Natural killer cell (primary cell): Measurements from ENCODE around the gene SMAD5. TPM values are rescaled to one million over a fixed set of nuclear protein-coding genes. Genes with fewer than 3 reads are reported as not detected.

Experiments
- ATAC-seq, 3 donors: fragments of 150-1000 bp in 2 of 3; fragments of 200-7000 bp in 1 of 3; cut with Tn5 transposase; 1 replicate in 1 of 3; 2 replicates in 2 of 3; pipeline ENCODE4 v1.10.0; 2021; ENCODE audit warnings: mild to moderate bottlenecking in 2 of 3, moderate library complexity in 2 of 3
- DNase-seq, 2 donors: peaks; one replicate each; pipeline versions ENCODE4 v3.0.0 to v3.0.0-alpha.2; 2013 to 2021; ENCODE audit warnings: mixed read lengths in 1 of 2
- H3K27ac ChIP-seq: one replicate; pipeline ENCODE4 v1.5.1; 2013; ENCODE audit warnings: mild to moderate bottlenecking, low read length
- H3K27me3 ChIP-seq: one replicate; pipeline ENCODE4 v1.6.1; 2013; ENCODE audit warnings: low read length; ENCODE audit not compliant: control insufficient read depth, insufficient read depth
- H3K36me3 ChIP-seq: one replicate; pipeline ENCODE4 v1.6.1; 2013; ENCODE audit warnings: low read length; ENCODE audit not compliant: control insufficient read depth, insufficient read depth
- H3K4me1 ChIP-seq: one replicate; pipeline ENCODE4 v1.6.1; 2013; ENCODE audit warnings: low read length; ENCODE audit not compliant: control insufficient read depth, insufficient read depth
- H3K4me3 ChIP-seq: one replicate; pipeline ENCODE4 v1.5.1; 2013; ENCODE audit warnings: low read length
- H3K9me3 ChIP-seq: one replicate; pipeline ENCODE4 v1.6.1; 2013; ENCODE audit warnings: low read length; ENCODE audit not compliant: control insufficient read depth, insufficient read depth
- H3K27ac Mint-ChIP-seq, 2 donors: one replicate each; pipeline ENCODE4 v1.8.0; 2022; ENCODE audit warnings: mild to moderate bottlenecking in 2 of 2, mixed read lengths in 2 of 2, moderate library complexity in 1 of 2
- H3K27me3 Mint-ChIP-seq, 2 donors: one replicate each; pipeline ENCODE4 v1.8.0; 2022; ENCODE audit warnings: low read depth in 2 of 2, mixed read lengths in 2 of 2
- H3K36me3 Mint-ChIP-seq: one replicate; pipeline ENCODE4 v1.8.0; 2022; ENCODE audit warnings: mixed read lengths
- H3K4me1 Mint-ChIP-seq, 2 donors: one replicate each; pipeline ENCODE4 v1.8.0; 2022; ENCODE audit warnings: mixed read lengths in 2 of 2
- H3K4me3 Mint-ChIP-seq: one replicate; pipeline ENCODE4 v1.8.0; 2022; ENCODE audit warnings: mild to moderate bottlenecking, moderate library complexity, mixed read lengths
- H3K9me3 Mint-ChIP-seq, 2 donors: one replicate each; pipeline ENCODE4 v1.8.0; 2022; ENCODE audit warnings: mixed read lengths in 2 of 2
- CTCF ChIP-seq: fragments of 200-600 bp; IDR thresholded peaks from one replicate; pipeline ENCODE4 v1.8.0; 2022; ENCODE audit warnings: antibody characterized with exemption
- WGBS: methylation state at CpG from one replicate; pipeline ENCODE4 v1.1.7; 2013; ENCODE audit warnings: missing lambda C conversion rate; ENCODE audit not compliant: insufficient coverage; 5-methylcytosine and 5-hydroxymethylcytosine counted together
- intact Hi-C: fragments of 100-400 bp; cut with micrococcal nuclease; formaldehyde crosslinking; loops from one replicate; pipeline ENCODE4 v1.14.2; 2022
- total RNA-seq, 4 donors: library from RNA; stranded (reverse); fragments of 120-200 nt in 1 of 4; gene quantifications; one replicate each; pipeline versions ENCODE4 v1.2.3 to v1.2.4, GENCODE V29; 2013 to 2022

The SMAD5 gene
- total RNA-seq, 3 donors from 2014 or later (not counting 1 experiment from before 2014, with no cell fraction given) = 44.0 to 60.1 (median 54.1) TPM

GRCh38 chr5:136205061-136205702 lies 72.5 kb downstream of the SMAD5 start:
- H3K4me1 ChIP-seq = no peaks in the 10 kb centered on the region
- Mint-ChIP-seq H3K9me3 (no peaks in the 10 kb centered on the region), H3K4me1 (no peaks in the 10 kb centered on the region), H3K4me3 (no peak overlapping the region), H3K27me3 (peaks cover 22 to 32% of the 10 kb centered on the region in 2 donors), H3K27ac (no peak overlapping the region), H3K36me3 (no peaks in the 10 kb centered on the region)
- 91% methylated on average over 8 of the region's 8 CpGs for WGBS
- H3K4me3 ChIP-seq = no peak overlapping the region
- no peaks in the 10 kb centered on the region for H3K9me3 ChIP-seq
- no peak for DNase-seq
- no peak for TF ChIP-seq CTCF
- intact Hi-C loops = no loop called here
- H3K27me3 ChIP-seq = no peaks in the 10 kb centered on the region
- H3K27ac ChIP-seq = no peak overlapping the region
- ATAC-seq = no peak
- no peaks in the 10 kb centered on the region for H3K36me3 ChIP-seq

DNA sequence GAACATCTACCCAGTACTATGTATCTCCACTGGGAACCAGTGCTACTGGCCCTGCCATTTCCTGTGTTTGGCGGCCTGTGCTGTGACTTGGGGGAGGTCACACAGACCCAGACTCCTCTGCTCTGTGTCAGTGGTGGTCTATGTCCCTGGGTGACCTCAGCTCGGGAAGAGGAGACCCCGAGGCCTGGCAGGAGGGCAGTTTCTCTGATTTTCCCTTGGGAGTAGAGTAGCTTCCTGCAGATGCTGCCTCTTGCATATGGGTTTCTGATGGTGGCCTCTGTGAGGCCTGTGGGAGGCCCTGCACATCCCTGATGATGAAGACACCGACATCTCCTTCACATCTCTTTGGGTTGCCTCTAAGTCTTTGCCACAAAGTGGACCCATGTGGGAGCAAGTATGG lies 73.3 kb downstream of the SMAD5 start:
- H3K9me3 ChIP-seq = no peaks in the 10 kb centered on the region
- no peak overlapping the region for H3K27ac Mint-ChIP-seq
- H3K4me1 Mint-ChIP-seq = no peaks in the 10 kb centered on the region
- no peaks in the 10 kb centered on the region for H3K9me3 Mint-ChIP-seq
- TF ChIP-seq CTCF = no peak
- WGBS = 80% methylated on average over 4 of the region's 4 CpGs
- no peak for ATAC-seq
- no peak overlapping the region for H3K27ac ChIP-seq
- H3K4me3 ChIP-seq = no peak overlapping the region
- no peak overlapping the region for H3K4me3 Mint-ChIP-seq
- intact Hi-C loops = no loop called here
- H3K27me3 ChIP-seq = no peaks in the 10 kb centered on the region
- peaks cover 19 to 32% of the 10 kb centered on the region in 2 donors for H3K27me3 Mint-ChIP-seq
- H3K36me3 ChIP-seq = no peaks in the 10 kb centered on the region
- no peaks in the 10 kb centered on the region for H3K4me1 ChIP-seq
- H3K36me3 Mint-ChIP-seq = no peaks in the 10 kb centered on the region
- no peak for DNase-seq

- H3K36me3 Mint-ChIP-seq = no peaks in the 10 kb centered on the region
- H3K4me1 Mint-ChIP-seq = no peaks in the 10 kb centered on the region
- no peaks in the 10 kb centered on the region for H3K9me3 Mint-ChIP-seq
- WGBS = 89% methylated on average over 5 of the region's 5 CpGs
- H3K4me3 Mint-ChIP-seq = no peak overlapping the region
- no peak overlapping the region for H3K4me3 ChIP-seq
- no peaks in the 10 kb centered on the region for H3K27me3 ChIP-seq
- no peaks in the 10 kb centered on the region for H3K36me3 ChIP-seq
- no peaks in the 10 kb centered on the region for H3K9me3 ChIP-seq
- no peak overlapping the region for H3K27ac ChIP-seq
- peaks cover 18 to 28% of the 10 kb centered on the region in 2 donors for H3K27me3 Mint-ChIP-seq
- intact Hi-C loops = no loop called here
- ATAC-seq (no peak), DNase-seq (no peak)
- TF ChIP-seq CTCF = no peak
- no peaks in the 10 kb centered on the region for H3K4me1 ChIP-seq
- H3K27ac Mint-ChIP-seq = no peak overlapping the region
Measured at GRCh38 chr5:136206361-136206760, 73.7 kb downstream of the SMAD5 start.

GRCh38 chr5:136207631-136208030 lies 75.0 kb downstream of the SMAD5 start:
- H3K4me1 Mint-ChIP-seq = no peaks in the 10 kb centered on the region
- no peak overlapping the region for H3K27ac Mint-ChIP-seq
- H3K9me3 Mint-ChIP-seq = no peaks in the 10 kb centered on the region
- H3K27me3 Mint-ChIP-seq = peaks cover 16 to 20% of the 10 kb centered on the region in 2 donors
- ATAC-seq = no peak
- Histone ChIP-seq H3K4me3 (no peak overlapping the region), H3K9me3 (no peaks in the 10 kb centered on the region), H3K4me1 (no peaks in the 10 kb centered on the region), H3K36me3 (no peaks in the 10 kb centered on the region), H3K27ac (no peak overlapping the region), H3K27me3 (no peaks in the 10 kb centered on the region)
- H3K4me3 Mint-ChIP-seq = no peak overlapping the region
- no peak for DNase-seq
- intact Hi-C loops = no loop called here
- 83% methylated on average over 6 of the region's 7 CpGs for WGBS
- TF ChIP-seq CTCF = no peak
- no peaks in the 10 kb centered on the region for H3K36me3 Mint-ChIP-seq
